Measurements from ENCODE around the gene VIL1. TPM values are rescaled to one million over a fixed set of nuclear protein-coding genes. Genes with fewer than 3 reads are reported as not detected.
A peak's percentile ranks its signal among the peaks of the same experiment; 100 is the strongest.

Gene VIL1
- total and polyA plus RNA-seq, 2 of the 13 experiments (the other 11 are each of a cell fraction or from before 2014, with no cell fraction given), result 287 to 301 TPM

- TF ChIP-seq AHDC1 (CRISPR knock-in tag; IDR thresholded peaks at IDR 0.05; ENCODE audit: borderline replicate concordance), result peak; percentile 64; the same call in 1 of the 2 replicates
- TF ChIP-seq, protein P1, sequence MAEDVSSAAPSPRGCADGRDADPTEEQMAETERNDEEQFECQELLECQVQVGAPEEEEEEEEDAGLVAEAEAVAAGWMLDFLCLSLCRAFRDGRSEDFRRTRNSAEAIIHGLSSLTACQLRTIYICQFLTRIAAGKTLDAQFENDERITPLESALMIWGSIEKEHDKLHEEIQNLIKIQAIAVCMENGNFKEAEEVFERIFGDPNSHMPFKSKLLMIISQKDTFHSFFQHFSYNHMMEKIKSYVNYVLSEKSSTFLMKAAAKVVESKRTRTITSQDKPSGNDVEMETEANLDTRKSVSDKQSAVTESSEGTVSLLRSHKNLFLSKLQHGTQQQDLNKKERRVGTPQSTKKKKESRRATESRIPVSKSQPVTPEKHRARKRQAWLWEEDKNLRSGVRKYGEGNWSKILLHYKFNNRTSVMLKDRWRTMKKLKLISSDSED (CRISPR knock-in tag; IDR thresholded peaks at IDR 0.05), result no peak
- peak in 1 of 2 experiments; percentile 35; a peak in 1 of 4 replicates for TF ChIP-seq EP300 (IDR thresholded peaks at IDR 0.05; ENCODE audit: low read depth in 2 of 2, low read length in 2 of 2)
- 0 out of 2 replicates have a peak, but pooled peaks have one; percentile 10 for TF ChIP-seq EP300 (CRISPR knock-in tag; IDR thresholded peaks at IDR 0.05; ENCODE audit: borderline replicate concordance)
- peak; percentile 43; the same call in 1 of the 2 replicates for TF ChIP-seq TGIF2 (CRISPR knock-in tag; IDR thresholded peaks at IDR 0.05)
- TF ChIP-seq PHF21A (CRISPR knock-in tag; IDR thresholded peaks at IDR 0.05), result peak; percentile 75
- TF ChIP-seq ZNF274 (CRISPR knock-in tag; IDR thresholded peaks at IDR 0.05), result peak; percentile 67; the same call in 1 of the 2 replicates
- TF ChIP-seq RNF2 (conservative IDR thresholded peaks at IDR 0.05; ENCODE audit: low read depth), result no peak; the same call in 1 of the 2 replicates
- 0 out of 2 replicates have a peak, but pooled peaks have one; percentile 27 for TF ChIP-seq ZNF629 (CRISPR knock-in tag; conservative IDR thresholded peaks at IDR 0.05)
- no peak for TF ChIP-seq ZBTB40 (IDR thresholded peaks at IDR 0.05)
- TF ChIP-seq ZBTB40 (CRISPR knock-in tag; IDR thresholded peaks at IDR 0.05), result 0 out of 2 replicates have a peak, but pooled peaks have one; percentile 21
- TF ChIP-seq RFX3 (CRISPR knock-in tag; IDR thresholded peaks at IDR 0.05), result no peak
- 0 out of 2 replicates have a peak, but pooled peaks have one; percentile 36 for TF ChIP-seq PPARG (CRISPR knock-in tag; conservative IDR thresholded peaks at IDR 0.05)
These were observed 29.4 kb upstream of the VIL1 start (continued) for GRCh38 chr2:218389333-218390150.

All from HepG2 (cell line).